ENCODE measurements around the gene CEP83.
"Not testable (repeated sequence)": the region's sequence is repeated elsewhere in the genome, so short reads cannot be mapped to it uniquely, and the experiment has no call there.

DNA sequence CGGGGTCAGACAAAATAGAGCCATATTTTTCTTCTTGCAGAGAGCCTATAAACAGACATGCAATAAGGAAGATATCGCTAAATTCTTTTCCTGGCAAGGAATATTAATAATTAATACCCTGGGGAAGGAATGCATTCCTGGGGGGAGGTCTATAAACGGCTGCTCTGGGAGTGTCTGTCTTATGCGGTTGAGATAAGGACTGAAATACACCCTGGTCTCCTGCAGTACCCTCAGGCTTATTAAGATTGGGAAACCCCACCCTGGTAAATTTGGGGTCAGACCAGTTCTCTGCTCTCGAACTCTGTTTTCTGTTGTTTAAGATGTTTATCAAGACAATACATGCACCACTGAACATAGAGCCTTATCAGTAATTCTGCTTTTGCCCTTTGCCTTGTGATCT is 61.0 kb downstream of the CEP83 start:
- TF ChIP-seq, protein P1, sequence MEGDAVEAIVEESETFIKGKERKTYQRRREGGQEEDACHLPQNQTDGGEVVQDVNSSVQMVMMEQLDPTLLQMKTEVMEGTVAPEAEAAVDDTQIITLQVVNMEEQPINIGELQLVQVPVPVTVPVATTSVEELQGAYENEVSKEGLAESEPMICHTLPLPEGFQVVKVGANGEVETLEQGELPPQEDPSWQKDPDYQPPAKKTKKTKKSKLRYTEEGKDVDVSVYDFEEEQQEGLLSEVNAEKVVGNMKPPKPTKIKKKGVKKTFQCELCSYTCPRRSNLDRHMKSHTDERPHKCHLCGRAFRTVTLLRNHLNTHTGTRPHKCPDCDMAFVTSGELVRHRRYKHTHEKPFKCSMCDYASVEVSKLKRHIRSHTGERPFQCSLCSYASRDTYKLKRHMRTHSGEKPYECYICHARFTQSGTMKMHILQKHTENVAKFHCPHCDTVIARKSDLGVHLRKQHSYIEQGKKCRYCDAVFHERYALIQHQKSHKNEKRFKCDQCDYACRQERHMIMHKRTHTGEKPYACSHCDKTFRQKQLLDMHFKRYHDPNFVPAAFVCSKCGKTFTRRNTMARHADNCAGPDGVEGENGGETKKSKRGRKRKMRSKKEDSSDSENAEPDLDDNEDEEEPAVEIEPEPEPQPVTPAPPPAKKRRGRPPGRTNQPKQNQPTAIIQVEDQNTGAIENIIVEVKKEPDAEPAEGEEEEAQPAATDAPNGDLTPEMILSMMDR (IDR thresholded peaks at IDR 0.05) = not testable (repeated sequence)
- TF ChIP-seq JUND (IDR thresholded peaks at IDR 0.05); TEAD4 (IDR thresholded peaks at IDR 0.05; ENCODE audit: borderline replicate concordance, insufficient read depth); SMC3 (IDR thresholded peaks at IDR 0.05; ENCODE audit: low read depth, low read length); SIN3A (IDR thresholded peaks at IDR 0.05; ENCODE audit: borderline replicate concordance, low read depth, low read length); NRF1 (IDR thresholded peaks at IDR 0.05; ENCODE audit: low read depth, low read length); FOXM1 (IDR thresholded peaks at IDR 0.05; ENCODE audit: low read depth); EP300 (IDR thresholded peaks at IDR 0.05; ENCODE audit: borderline replicate concordance in 1 of 2, low read depth in 1 of 2, low read length in 1 of 2); EZH2phosphoT487 (IDR thresholded peaks at IDR 0.05; ENCODE audit: borderline replicate concordance, low read depth); YY1 (IDR thresholded peaks at IDR 0.05; ENCODE audit: low read depth); TAF1 (IDR thresholded peaks at IDR 0.05; ENCODE audit: borderline replicate concordance, low read depth, low read length): not testable (repeated sequence)
- TF ChIP-seq, protein P2, sequence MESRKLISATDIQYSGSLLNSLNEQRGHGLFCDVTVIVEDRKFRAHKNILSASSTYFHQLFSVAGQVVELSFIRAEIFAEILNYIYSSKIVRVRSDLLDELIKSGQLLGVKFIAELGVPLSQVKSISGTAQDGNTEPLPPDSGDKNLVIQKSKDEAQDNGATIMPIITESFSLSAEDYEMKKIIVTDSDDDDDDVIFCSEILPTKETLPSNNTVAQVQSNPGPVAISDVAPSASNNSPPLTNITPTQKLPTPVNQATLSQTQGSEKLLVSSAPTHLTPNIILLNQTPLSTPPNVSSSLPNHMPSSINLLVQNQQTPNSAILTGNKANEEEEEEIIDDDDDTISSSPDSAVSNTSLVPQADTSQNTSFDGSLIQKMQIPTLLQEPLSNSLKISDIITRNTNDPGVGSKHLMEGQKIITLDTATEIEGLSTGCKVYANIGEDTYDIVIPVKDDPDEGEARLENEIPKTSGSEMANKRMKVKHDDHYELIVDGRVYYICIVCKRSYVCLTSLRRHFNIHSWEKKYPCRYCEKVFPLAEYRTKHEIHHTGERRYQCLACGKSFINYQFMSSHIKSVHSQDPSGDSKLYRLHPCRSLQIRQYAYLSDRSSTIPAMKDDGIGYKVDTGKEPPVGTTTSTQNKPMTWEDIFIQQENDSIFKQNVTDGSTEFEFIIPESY (IDR thresholded peaks at IDR 0.05; ENCODE audit: borderline replicate concordance, low read depth) = not testable (repeated sequence)
- TF ChIP-seq, protein P3, sequence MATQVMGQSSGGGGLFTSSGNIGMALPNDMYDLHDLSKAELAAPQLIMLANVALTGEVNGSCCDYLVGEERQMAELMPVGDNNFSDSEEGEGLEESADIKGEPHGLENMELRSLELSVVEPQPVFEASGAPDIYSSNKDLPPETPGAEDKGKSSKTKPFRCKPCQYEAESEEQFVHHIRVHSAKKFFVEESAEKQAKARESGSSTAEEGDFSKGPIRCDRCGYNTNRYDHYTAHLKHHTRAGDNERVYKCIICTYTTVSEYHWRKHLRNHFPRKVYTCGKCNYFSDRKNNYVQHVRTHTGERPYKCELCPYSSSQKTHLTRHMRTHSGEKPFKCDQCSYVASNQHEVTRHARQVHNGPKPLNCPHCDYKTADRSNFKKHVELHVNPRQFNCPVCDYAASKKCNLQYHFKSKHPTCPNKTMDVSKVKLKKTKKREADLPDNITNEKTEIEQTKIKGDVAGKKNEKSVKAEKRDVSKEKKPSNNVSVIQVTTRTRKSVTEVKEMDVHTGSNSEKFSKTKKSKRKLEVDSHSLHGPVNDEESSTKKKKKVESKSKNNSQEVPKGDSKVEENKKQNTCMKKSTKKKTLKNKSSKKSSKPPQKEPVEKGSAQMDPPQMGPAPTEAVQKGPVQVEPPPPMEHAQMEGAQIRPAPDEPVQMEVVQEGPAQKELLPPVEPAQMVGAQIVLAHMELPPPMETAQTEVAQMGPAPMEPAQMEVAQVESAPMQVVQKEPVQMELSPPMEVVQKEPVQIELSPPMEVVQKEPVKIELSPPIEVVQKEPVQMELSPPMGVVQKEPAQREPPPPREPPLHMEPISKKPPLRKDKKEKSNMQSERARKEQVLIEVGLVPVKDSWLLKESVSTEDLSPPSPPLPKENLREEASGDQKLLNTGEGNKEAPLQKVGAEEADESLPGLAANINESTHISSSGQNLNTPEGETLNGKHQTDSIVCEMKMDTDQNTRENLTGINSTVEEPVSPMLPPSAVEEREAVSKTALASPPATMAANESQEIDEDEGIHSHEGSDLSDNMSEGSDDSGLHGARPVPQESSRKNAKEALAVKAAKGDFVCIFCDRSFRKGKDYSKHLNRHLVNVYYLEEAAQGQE (IDR thresholded peaks at IDR 0.05; ENCODE audit: low read depth, low read length) = not testable (repeated sequence)

Measured in SK-N-SH (cell line).